PFSK-1 (cell line): ENCODE measurements around the gene EFEMP1.

Source experiments
- POLR2AphosphoS5 ChIP-seq: IDR thresholded peaks from 2 replicates; pipeline ENCODE4 v1.6.1; 2012; ENCODE audit warnings: low read depth, mild to moderate bottlenecking, control low read depth, low read length, moderate library complexity
- SIN3A ChIP-seq: IDR thresholded peaks from 2 replicates; pipeline ENCODE4 v1.6.1; 2012; ENCODE audit warnings: mild to moderate bottlenecking, low read length, moderate library complexity, borderline replicate concordance; ENCODE audit not compliant: insufficient read depth

GRCh38 chr2:55917713-55918390, 5.7 kb downstream of the EFEMP1 start:
- no peak for TF ChIP-seq POLR2AphosphoS5
- no peak for TF ChIP-seq SIN3A
